EL (cell line): ENCODE measurements around the gene CD99L2.
A peak's percentile ranks its signal among the peaks of the same experiment; 100 is the strongest.

ENCODE experiments used
- DNase-seq: peaks from one replicate; pipeline ENCODE4 v3.0.0-alpha.2; 2016

The CD99L2 gene

GRCh38 chrX:150898343-150899190 lies at the start of gene CD99L2:
TSS of gene CD99L2 (minus strand) at chrX:150898668. CDS start at chrX:150898588, 80 bp downstream.
- DNase-seq: peak; percentile 85

GRCh38 chrX:150944233-150944632 lies 45.8 kb upstream of the CD99L2 start:
- DNase-seq: no peak

GRCh38 chrX:150942942-150943594 lies 44.6 kb upstream of the CD99L2 start:
- no peak for DNase-seq

- DNase-seq: no peak
Measured at GRCh38 chrX:150941580-150941979, 43.1 kb upstream of the CD99L2 start.

GRCh38 chrX:150940844-150941495 lies 42.5 kb upstream of the CD99L2 start:
- DNase-seq: no peak

- peak; percentile 7 for DNase-seq
Measured at GRCh38 chrX:150936556-150936955, 38.1 kb upstream of the CD99L2 start.

GRCh38 chrX:150935467-150935866 lies 37.0 kb upstream of the CD99L2 start:
- peak; percentile 52 for DNase-seq

GRCh38 chrX:150934453-150934852 lies 36.0 kb upstream of the CD99L2 start:
- DNase-seq: peak; percentile 57

- no peak for DNase-seq
Measured at GRCh38 chrX:150933945-150934350, 35.5 kb upstream of the CD99L2 start.

GRCh38 chrX:150929058-150929457 lies 30.6 kb upstream of the CD99L2 start:
- DNase-seq: no peak

GRCh38 chrX:150926791-150927190 lies 28.3 kb upstream of the CD99L2 start:
- no peak for DNase-seq

GRCh38 chrX:150926304-150926703 lies 27.8 kb upstream of the CD99L2 start:
- DNase-seq: no peak

GRCh38 chrX:150919401-150919800 lies 20.9 kb upstream of the CD99L2 start:
- DNase-seq: no peak

- peak; percentile 35 for DNase-seq
Measured at GRCh38 chrX:150913511-150913910, 15.0 kb upstream of the CD99L2 start.

GRCh38 chrX:150907474-150907873 lies 9.0 kb upstream of the CD99L2 start:
- no peak for DNase-seq

GRCh38 chrX:150906694-150907093 lies 8.2 kb upstream of the CD99L2 start:
- no peak for DNase-seq

GRCh38 chrX:150905293-150905692 lies 6.8 kb upstream of the CD99L2 start:
- no peak for DNase-seq

- no peak for DNase-seq
Measured at GRCh38 chrX:150903110-150903508, 4.6 kb upstream of the CD99L2 start.

- no peak for DNase-seq
Measured at GRCh38 chrX:150902434-150903109, 4.1 kb upstream of the CD99L2 start.

GRCh38 chrX:150899191-150899757 lies 806 bp upstream of the CD99L2 start:
- peak; percentile 44 for DNase-seq

- DNase-seq: peak; percentile 23
Measured at GRCh38 chrX:150897421-150898320, 797 bp downstream of the CD99L2 start.

- DNase-seq: no peak
Measured at GRCh38 chrX:150896632-150897031, 1.8 kb downstream of the CD99L2 start.
